ENCODE results near the gene CASK.
"Not testable (repeated sequence)": the region's sequence is repeated elsewhere in the genome, so short reads cannot be mapped to it uniquely, and the experiment has no call there.

Gene CASK

DNA sequence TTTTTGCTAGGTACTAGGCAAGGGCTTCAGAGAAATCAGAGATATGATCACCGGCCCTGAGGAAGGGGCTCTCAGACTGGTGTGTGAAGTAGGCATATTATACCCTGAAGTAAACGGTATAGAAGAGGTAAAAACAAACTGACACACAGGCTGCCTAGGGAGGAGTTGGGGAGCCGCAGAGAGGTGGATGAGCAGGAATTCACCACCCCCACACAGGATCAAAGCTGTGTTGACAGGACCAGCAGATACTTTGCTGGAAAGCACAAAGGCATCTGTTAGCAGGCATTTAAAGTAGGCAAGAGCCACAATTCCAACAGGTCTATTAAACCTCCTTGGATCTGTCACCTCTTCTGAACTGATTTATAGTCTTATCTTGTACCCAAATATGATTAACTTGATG is 306.4 kb downstream of the CASK start:
- no peaks in the 10 kb centered on the region for H3K27me3 ChIP-seq (ENCODE audit: control insufficient read depth, insufficient read depth, low read length)

DNA sequence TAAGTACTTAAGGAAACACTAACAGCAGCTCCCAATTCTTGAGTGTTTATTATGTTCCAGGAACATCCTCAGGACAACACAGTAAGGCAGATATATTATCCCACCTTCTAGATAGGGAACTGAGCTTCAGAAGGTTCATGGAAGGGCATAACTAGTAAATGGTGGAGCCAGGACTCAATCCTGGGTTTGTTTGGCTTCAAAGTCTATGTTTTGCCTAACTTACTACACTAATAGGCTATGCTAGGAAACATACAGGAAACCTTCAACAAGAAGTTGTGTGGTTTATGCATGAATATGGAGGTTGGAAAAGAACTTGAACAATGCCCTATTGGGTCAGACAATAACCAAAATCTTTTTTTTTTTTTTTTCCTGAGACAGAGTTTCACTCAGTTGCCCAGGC is 307.1 kb downstream of the CASK start:
- TF ChIP-seq, protein P1, sequence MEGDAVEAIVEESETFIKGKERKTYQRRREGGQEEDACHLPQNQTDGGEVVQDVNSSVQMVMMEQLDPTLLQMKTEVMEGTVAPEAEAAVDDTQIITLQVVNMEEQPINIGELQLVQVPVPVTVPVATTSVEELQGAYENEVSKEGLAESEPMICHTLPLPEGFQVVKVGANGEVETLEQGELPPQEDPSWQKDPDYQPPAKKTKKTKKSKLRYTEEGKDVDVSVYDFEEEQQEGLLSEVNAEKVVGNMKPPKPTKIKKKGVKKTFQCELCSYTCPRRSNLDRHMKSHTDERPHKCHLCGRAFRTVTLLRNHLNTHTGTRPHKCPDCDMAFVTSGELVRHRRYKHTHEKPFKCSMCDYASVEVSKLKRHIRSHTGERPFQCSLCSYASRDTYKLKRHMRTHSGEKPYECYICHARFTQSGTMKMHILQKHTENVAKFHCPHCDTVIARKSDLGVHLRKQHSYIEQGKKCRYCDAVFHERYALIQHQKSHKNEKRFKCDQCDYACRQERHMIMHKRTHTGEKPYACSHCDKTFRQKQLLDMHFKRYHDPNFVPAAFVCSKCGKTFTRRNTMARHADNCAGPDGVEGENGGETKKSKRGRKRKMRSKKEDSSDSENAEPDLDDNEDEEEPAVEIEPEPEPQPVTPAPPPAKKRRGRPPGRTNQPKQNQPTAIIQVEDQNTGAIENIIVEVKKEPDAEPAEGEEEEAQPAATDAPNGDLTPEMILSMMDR (IDR thresholded peaks at IDR 0.05): no peak
- Histone ChIP-seq H3K36me3 (ENCODE audit: control insufficient read depth, insufficient read depth, low read length) (no peaks in the 10 kb centered on the region), H3K27ac (no peak overlapping the region), H2AFZ (no peak overlapping the region), H3K79me2 (no peaks in the 10 kb centered on the region), H3K4me2 (ENCODE audit: low read length) (no peak overlapping the region), H3K4me1 (no peaks in the 10 kb centered on the region), H3K27me3 (ENCODE audit: control insufficient read depth, insufficient read depth, low read length) (no peaks in the 10 kb centered on the region), H3K9ac (no peak overlapping the region), H3K4me3 (ENCODE audit: low read depth, low read length) (no peak overlapping the region), H3K9me3 (ENCODE audit: control insufficient read depth, low read length) (no peaks in the 10 kb centered on the region)

More for the DNA sequence above, 306.4 kb downstream of the CASK start:
- Histone ChIP-seq H3K36me3 (ENCODE audit: control insufficient read depth, insufficient read depth, low read length) (no peaks in the 10 kb centered on the region), H3K79me2 (no peaks in the 10 kb centered on the region), H3K9ac (no peak overlapping the region), H3K4me1 (no peaks in the 10 kb centered on the region), H3K9me3 (ENCODE audit: control insufficient read depth, low read length) (no peaks in the 10 kb centered on the region), H3K27ac (no peak overlapping the region), H3K4me3 (ENCODE audit: low read depth, low read length) (no peak overlapping the region), H2AFZ (no peak overlapping the region), H3K4me2 (ENCODE audit: low read length) (no peak overlapping the region)
- TF ChIP-seq, protein P1 (IDR thresholded peaks at IDR 0.05): no peak

DNA sequence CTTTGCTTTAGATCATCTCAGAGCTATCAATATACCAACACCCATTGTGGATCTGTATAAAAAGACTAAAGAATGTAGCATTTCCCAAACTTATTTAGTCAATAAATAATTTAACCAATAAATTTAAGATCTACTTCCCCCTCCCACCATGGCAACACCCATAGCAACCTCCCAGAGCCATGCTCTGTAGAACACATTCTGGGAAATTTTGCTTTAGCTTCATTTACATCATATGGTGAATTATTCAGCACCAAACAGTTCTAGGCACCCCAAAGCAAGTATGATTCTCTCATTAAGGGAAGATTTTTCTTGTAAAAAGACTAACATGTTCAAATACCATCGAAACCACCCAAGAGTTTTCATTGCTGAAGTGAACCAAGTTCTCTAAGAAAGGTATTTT is 315.1 kb downstream of the CASK start:
- H3K79me2 ChIP-seq: no peaks in the 10 kb centered on the region
- H3K27ac ChIP-seq: no peak overlapping the region
- no peaks in the 10 kb centered on the region for H3K4me1 ChIP-seq
- no peak overlapping the region for H3K4me2 ChIP-seq (ENCODE audit: low read length)
- no peak overlapping the region for H3K9ac ChIP-seq
- no peaks in the 10 kb centered on the region for H3K36me3 ChIP-seq (ENCODE audit: control insufficient read depth, insufficient read depth, low read length)
- H3K27me3 ChIP-seq (ENCODE audit: control insufficient read depth, insufficient read depth, low read length): no peaks in the 10 kb centered on the region
- TF ChIP-seq, protein P1 (IDR thresholded peaks at IDR 0.05): no peak
- no peak overlapping the region for H2AFZ ChIP-seq
- H3K9me3 ChIP-seq (ENCODE audit: control insufficient read depth, low read length): no peaks in the 10 kb centered on the region
- no peak overlapping the region for H3K4me3 ChIP-seq (ENCODE audit: low read depth, low read length)

DNA sequence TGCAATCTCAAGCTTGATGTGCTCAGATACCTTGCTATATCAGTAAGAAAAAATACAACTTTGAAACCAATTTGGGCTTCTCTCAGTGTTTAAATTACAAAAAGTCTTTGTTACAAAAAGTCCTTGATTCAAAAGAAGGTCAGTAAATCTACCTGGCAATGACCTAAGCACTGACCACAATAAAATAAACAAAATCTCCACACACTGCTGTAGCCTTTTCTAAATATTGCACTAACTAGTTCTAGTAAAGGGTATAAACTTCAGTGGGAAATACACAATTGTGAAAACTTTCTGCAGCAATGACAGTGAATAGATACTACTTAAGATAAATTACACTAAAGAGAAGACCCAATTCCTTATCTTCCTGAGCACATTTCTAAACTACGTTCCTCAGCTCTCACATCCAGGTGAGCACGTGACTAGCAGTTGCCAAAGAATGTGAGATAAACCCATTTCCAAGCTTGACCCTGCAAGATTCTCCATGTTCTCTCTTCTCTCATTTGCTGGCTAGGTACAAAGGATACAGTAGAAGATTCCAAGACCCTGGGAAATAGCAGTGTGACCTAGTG is 316.0 kb downstream of the CASK start:
- no peaks in the 10 kb centered on the region for H3K27me3 ChIP-seq (ENCODE audit: control insufficient read depth, insufficient read depth, low read length)

DNA sequence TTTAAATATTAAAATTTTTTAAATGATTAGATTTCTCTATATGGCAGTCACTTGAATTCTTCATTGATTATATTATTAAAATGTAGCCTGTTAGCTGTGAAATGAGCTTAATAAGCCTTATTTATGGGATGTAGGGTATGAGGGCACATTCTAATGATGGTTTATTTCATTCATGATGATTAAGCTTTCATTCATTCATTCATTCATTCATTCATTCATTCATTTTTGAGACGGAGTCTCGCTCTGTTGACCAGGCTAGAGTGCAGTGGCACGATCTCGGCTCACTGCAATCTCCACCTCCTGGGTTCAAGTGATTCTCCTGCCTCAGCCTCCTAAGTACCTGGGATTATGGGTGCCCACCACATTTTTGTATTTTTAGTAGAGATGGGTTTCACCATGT is 317.3 kb downstream of the CASK start:
- H3K36me3 ChIP-seq (ENCODE audit: control insufficient read depth, insufficient read depth, low read length); H3K27ac ChIP-seq; H3K79me2 ChIP-seq; H3K4me3 ChIP-seq (ENCODE audit: low read depth, low read length); H2AFZ ChIP-seq; H3K9me3 ChIP-seq (ENCODE audit: control insufficient read depth, low read length); H3K4me2 ChIP-seq (ENCODE audit: low read length); H3K27me3 ChIP-seq (ENCODE audit: control insufficient read depth, insufficient read depth, low read length); H3K9ac ChIP-seq; H3K4me1 ChIP-seq: not testable (repeated sequence)

More for the DNA sequence above, 316.0 kb downstream of the CASK start:
- H3K27ac ChIP-seq: no peak overlapping the region
- no peak overlapping the region for H2AFZ ChIP-seq
- TF ChIP-seq, protein P1 (IDR thresholded peaks at IDR 0.05): no peak
- H3K4me1 ChIP-seq: no peaks in the 10 kb centered on the region
- H3K79me2 ChIP-seq: no peaks in the 10 kb centered on the region
- H3K4me3 ChIP-seq (ENCODE audit: low read depth, low read length): no peak overlapping the region
- no peak overlapping the region for H3K9ac ChIP-seq
- H3K4me2 ChIP-seq (ENCODE audit: low read length): no peak overlapping the region
- H3K36me3 ChIP-seq (ENCODE audit: control insufficient read depth, insufficient read depth, low read length): no peaks in the 10 kb centered on the region
- no peaks in the 10 kb centered on the region for H3K9me3 ChIP-seq (ENCODE audit: control insufficient read depth, low read length)

Measured in parathyroid adenoma (tissue), 2 donors.